GM12878 (cell line): Measurements from ENCODE around the gene EEF1A1. TPM values are rescaled to one million over a fixed set of nuclear protein-coding genes. Genes with fewer than 3 reads are reported as not detected.

Experiments used
- ATAC-seq: fragments of 200-7000 bp; cut with Tn5 transposase; 3 replicates; pipeline ENCODE4 v1.9.1; 2020; ENCODE audit warnings: mild to moderate bottlenecking, moderate library complexity
- BruUV-seq: library from RNA; stranded (reverse); fragments of 400-500 nt; replicated peaks from 2 replicates; lab custom pipeline; 2021; lab: Mats Ljungman, UMichigan
- CTCF ChIA-PET: fragments of 300-600 bp; sonication (Branson Sonifier 250); formaldehyde crosslinking; extraction: SDS; loops from one replicate; lab custom pipeline; 2021; ENCODE audit warnings: inconsistent platforms; lab: Yijun Ruan, JAX
- POLR2A ChIA-PET: fragments of 350-600 bp; formaldehyde crosslinking; extraction: SDS; loops from one replicate; lab custom pipeline; 2021; ENCODE audit warnings: inconsistent platforms; lab: Charles Lee
- RAD21 ChIA-PET: fragments of 300-600 bp; sonication (Branson Sonifier 250); formaldehyde crosslinking; loops from one replicate; lab custom pipeline; 2023; ENCODE audit warnings: antibody characterized with exemption; ENCODE audit not compliant: unreplicated experiment; lab: Charles Lee
- SMC1A ChIA-PET: fragments of 300-600 bp; sonication (Branson Sonifier 250); formaldehyde crosslinking; loops from one replicate; lab custom pipeline; 2023; ENCODE audit not compliant: unreplicated experiment, uncharacterized antibody; lab: Charles Lee
- DNase-seq: peaks from one replicate; pipeline ENCODE4 v3.0.0-alpha.2; 2011; ENCODE audit warnings: low read depth, low spot score
- FAIRE-seq: peaks from 3 replicates; lab custom pipeline; 2011; peaks lifted over from hg19 to GRCh38; lab: Jason Lieb, UNC
- H2AFZ ChIP-seq: 2 replicates; pipeline ENCODE4 v1.6.0; 2011; ENCODE audit warnings: low read depth, low read length, control low read depth; ENCODE audit not compliant: control insufficient read depth
- H3K27ac ChIP-seq: 2 replicates; pipeline ENCODE4 v1.5.1; 2011; ENCODE audit warnings: control low read depth; ENCODE audit not compliant: control insufficient read depth, insufficient read depth
- H3K27me3 ChIP-seq, 2 experiments: replicated peaks in 1 of 2; 2 replicates each; pipeline versions ENCODE4 v1.6.0 to v1.6.1; 2011; ENCODE audit warnings: low read length in 1 of 2; ENCODE audit not compliant: control insufficient read depth in 2 of 2, insufficient read depth in 2 of 2
- H3K36me3 ChIP-seq, 2 experiments: 2 replicates each; pipeline ENCODE4 v1.5.1; 2011; ENCODE audit warnings: low read length in 1 of 2; ENCODE audit not compliant: control insufficient read depth in 2 of 2, insufficient read depth in 2 of 2
- H3K4me1 ChIP-seq: 2 replicates; pipeline ENCODE4 v1.6.1; 2011; ENCODE audit warnings: mild to moderate bottlenecking, low read length, moderate library complexity, mixed read lengths; ENCODE audit not compliant: control insufficient read depth, insufficient read depth
- H3K4me2 ChIP-seq: 2 replicates; pipeline ENCODE4 v1.6.0; 2011; ENCODE audit warnings: control low read depth; ENCODE audit not compliant: control insufficient read depth, insufficient read depth
- H3K4me3 ChIP-seq: fragments of 200-600 bp; sonication (generic); 2 replicates; pipeline ENCODE4 v1.5.1; 2016
- H3K79me2 ChIP-seq: 2 replicates; pipeline ENCODE4 v1.6.0; 2011; ENCODE audit warnings: low read length; ENCODE audit not compliant: control insufficient read depth, insufficient read depth
- H3K9ac ChIP-seq: 2 replicates; pipeline ENCODE4 v1.8.0; 2011; ENCODE audit warnings: low read length, control low read depth, mixed read lengths; ENCODE audit not compliant: control insufficient read depth, insufficient read depth
- H3K9me3 ChIP-seq: replicated peaks from 3 replicates; pipeline ENCODE4 v1.5.1; 2011; ENCODE audit warnings: mild to moderate bottlenecking, low read length; ENCODE audit not compliant: control insufficient read depth, insufficient read depth
- H4K20me1 ChIP-seq: 2 replicates; pipeline ENCODE4 v1.6.0; 2011; ENCODE audit not compliant: control insufficient read depth, insufficient read depth
- ASH2L ChIP-seq: fragments of 300-600, 200-600 bp; sonication (generic); IDR thresholded peaks from 2 replicates; pipeline ENCODE4 v1.6.1; 2017; ENCODE audit warnings: low read depth, mild to moderate bottlenecking, borderline replicate concordance
- IKZF2 ChIP-seq, 2 experiments: fragments of 450-650 bp; IDR thresholded peaks; 2 replicates each; pipeline ENCODE4 v1.6.1; 2017; ENCODE audit warnings: mild to moderate bottlenecking in 2 of 2, moderate library complexity in 2 of 2
- IRF5 ChIP-seq: fragments of 450-650 bp; IDR thresholded peaks from 2 replicates; pipeline ENCODE4 v1.6.1; 2017; ENCODE audit warnings: borderline replicate concordance
- KLF5 ChIP-seq: fragments of 450-650 bp; IDR thresholded peaks from 2 replicates; pipeline ENCODE4 v1.6.1; 2014; ENCODE audit warnings: mild to moderate bottlenecking; ENCODE audit not compliant: partially characterized antibody
- PAX5 ChIP-seq: IDR thresholded peaks from 2 replicates; pipeline ENCODE4 v1.6.1; 2011; ENCODE audit warnings: low read depth, low read length, borderline replicate concordance
- PKNOX1 ChIP-seq: fragments of 450-650 bp; IDR thresholded peaks from 2 replicates; pipeline ENCODE4 v1.6.1; 2016; ENCODE audit warnings: mild to moderate bottlenecking
- RFX5 ChIP-seq: IDR thresholded peaks from 2 replicates; pipeline ENCODE4 v1.6.1; 2011; ENCODE audit warnings: low read depth, low read length, improper control_type of control experiment
- SIN3A ChIP-seq: IDR thresholded peaks from 2 replicates; pipeline ENCODE4 v1.6.1; 2012; ENCODE audit warnings: low read depth, low read length, improper control_type of control experiment
- SREBF1 ChIP-seq: IDR thresholded peaks from 2 replicates; pipeline ENCODE4 v1.6.1; 2012; ENCODE audit warnings: mild to moderate bottlenecking, low read length
- ZBTB40 ChIP-seq: fragments of 450-650 bp; IDR thresholded peaks from 2 replicates; pipeline ENCODE4 v1.6.1; 2016; ENCODE audit warnings: mild to moderate bottlenecking, moderate library complexity, borderline replicate concordance
- WGBS: methylation state at CpG from one replicate; pipeline ENCODE4 v1.1.6; 2016; ENCODE audit warnings: low lambda C conversion rate; ENCODE audit not compliant: insufficient replicate concordance, insufficient coverage; ENCODE audit errors: missing lambda C conversion rate; 5-methylcytosine and 5-hydroxymethylcytosine counted together
- in situ Hi-C: fragments of 300-500 bp; cut with MboI; formaldehyde crosslinking; loops from 9 replicates; pipeline ENCODE4 v1.14.3; 2018; ENCODE audit warnings: mixed read lengths
- intact Hi-C: fragments of 100-400 bp; cut with micrococcal nuclease; formaldehyde crosslinking; loops from one replicate; pipeline ENCODE4 v1.14.2; 2022; ENCODE audit not compliant: unreplicated experiment
- polyA plus RNA-seq, 11 experiments: library from polyadenylated mRNA; depleted of rRNA in 4 of 11; unstranded in 6 of 11; stranded (reverse) in 5 of 11; fragments of >200 nt; fragmentation: Nextera tagmentation in 4 of 11; fragmentation: Illumina TruSeq in 1 of 11; extraction: Ambion mirVana in 4 of 11; extraction: Trizol in 1 of 11; gene quantifications; 1 replicate in 1 of 11; 2 replicates in 10 of 11; pipeline versions ENCODE4 v1.2.1 to v1.2.3, GENCODE V29; 2011 to 2016; ENCODE audit warnings: inconsistent platforms in 2 of 11, missing spikeins in 2 of 11, low read depth in 1 of 11
- total RNA-seq, 4 experiments: library from RNA; depleted of rRNA in 3 of 4; stranded (reverse); fragments of >200 nt in 3 of 4; fragmentation: Illumina TruSeq in 1 of 4; extraction: Trizol in 1 of 4; gene quantifications; 2 replicates each; pipeline versions ENCODE4 v1.2.1 to v1.2.3, GENCODE V29; 2013 to 2021
- TF ChIP-seq, protein P1 (sequence below): fragments of 450-650 bp; formaldehyde crosslinking; IDR thresholded peaks from 2 replicates; pipeline ENCODE4 v1.4.0; 2022; ENCODE audit warnings: mild to moderate bottlenecking, moderate library complexity
- TF ChIP-seq, protein P2 (sequence below): IDR thresholded peaks from 2 replicates; pipeline ENCODE4 v1.6.1; 2012; ENCODE audit warnings: low read depth, low read length, improper control_type of control experiment

The EEF1A1 gene
- total and polyA plus RNA-seq, 10 of the 15 experiments (the other 5 are each of a cell fraction or from before 2014, with no cell fraction given) = 4,214 to 18,090 (median 14,132) TPM

DNA sequence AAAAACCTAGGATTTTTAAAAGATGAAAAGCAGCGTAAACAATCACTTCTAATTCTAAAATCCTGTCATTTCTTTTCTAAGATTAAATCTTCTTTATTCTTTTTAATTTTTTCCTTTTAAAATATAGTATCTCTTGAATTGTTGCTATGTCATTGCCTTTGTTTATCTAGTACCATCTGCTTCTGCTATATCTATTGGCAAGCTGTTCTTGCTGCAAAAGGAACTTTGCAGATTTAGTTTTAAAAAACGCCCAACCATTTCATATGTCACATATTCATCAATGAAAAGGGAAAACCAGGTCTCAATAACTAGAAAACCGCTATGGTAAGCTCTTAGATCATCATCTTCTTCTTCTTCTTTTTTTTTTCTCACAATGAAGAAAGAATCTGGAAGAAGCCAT lies 11.5 kb upstream of the EEF1A1 start:
- DNase-seq (no peak), FAIRE-seq (no peak), ATAC-seq (no peak)
- Histone ChIP-seq H3K79me2 (no peaks in the 10 kb centered on the region), H3K27ac (no peak overlapping the region), H2AFZ (no peak overlapping the region), H3K9ac (no peak overlapping the region), H3K4me1 (no peaks in the 10 kb centered on the region), H3K36me3 (no peaks in the 10 kb centered on the region), H4K20me1 (no peaks in the 10 kb centered on the region), H3K9me3 (no peaks in the 10 kb centered on the region), H3K27me3 (no peaks in the 10 kb centered on the region), H3K4me2 (no peak overlapping the region), H3K4me3 (no peak overlapping the region)
- ChIA-PET SMC1A (interaction anchor here (1.0 to 1.7 kb wide), 2 partner anchors 11 to 78 kb away, joined by 4 to 7 read pairs; no protein-coding TSS in a partner anchor), POLR2A (interaction anchor here (0.7 to 3.3 kb wide), 4 partner anchors 10 to 51 kb away, joined by 4 to 24 read pairs (median 6); partner anchors contain the start of gene EEF1A1), RAD21 (interaction anchor here (1.6 kb wide), 2 partner anchors 8 to 16 kb away, joined by 4 to 5 read pairs; no protein-coding TSS in a partner anchor), CTCF (interaction anchor here (0.6 to 2.5 kb wide), 3 partner anchors 10 to 78 kb away, joined by 3 to 12 read pairs (median 4); no protein-coding TSS in a partner anchor)
- in situ Hi-C loops = no loop called here
- whole genome bisulfite sequencing = 74% methylated on average over 3 of the region's 3 CpGs
- no TSS peak for BruUV-seq
- intact Hi-C loops = no loop called here
- TF ChIP-seq SREBF1 = no peak
- TF ChIP-seq PKNOX1 = no peak
- no peak for TF ChIP-seq IKZF2 (IDR thresholded peaks at IDR 0.05)
- TF ChIP-seq ZBTB40 = no peak
- no peak for TF ChIP-seq KLF5
- TF ChIP-seq ASH2L = no peak
- no peak for TF ChIP-seq SIN3A
- TF ChIP-seq, protein P1, sequence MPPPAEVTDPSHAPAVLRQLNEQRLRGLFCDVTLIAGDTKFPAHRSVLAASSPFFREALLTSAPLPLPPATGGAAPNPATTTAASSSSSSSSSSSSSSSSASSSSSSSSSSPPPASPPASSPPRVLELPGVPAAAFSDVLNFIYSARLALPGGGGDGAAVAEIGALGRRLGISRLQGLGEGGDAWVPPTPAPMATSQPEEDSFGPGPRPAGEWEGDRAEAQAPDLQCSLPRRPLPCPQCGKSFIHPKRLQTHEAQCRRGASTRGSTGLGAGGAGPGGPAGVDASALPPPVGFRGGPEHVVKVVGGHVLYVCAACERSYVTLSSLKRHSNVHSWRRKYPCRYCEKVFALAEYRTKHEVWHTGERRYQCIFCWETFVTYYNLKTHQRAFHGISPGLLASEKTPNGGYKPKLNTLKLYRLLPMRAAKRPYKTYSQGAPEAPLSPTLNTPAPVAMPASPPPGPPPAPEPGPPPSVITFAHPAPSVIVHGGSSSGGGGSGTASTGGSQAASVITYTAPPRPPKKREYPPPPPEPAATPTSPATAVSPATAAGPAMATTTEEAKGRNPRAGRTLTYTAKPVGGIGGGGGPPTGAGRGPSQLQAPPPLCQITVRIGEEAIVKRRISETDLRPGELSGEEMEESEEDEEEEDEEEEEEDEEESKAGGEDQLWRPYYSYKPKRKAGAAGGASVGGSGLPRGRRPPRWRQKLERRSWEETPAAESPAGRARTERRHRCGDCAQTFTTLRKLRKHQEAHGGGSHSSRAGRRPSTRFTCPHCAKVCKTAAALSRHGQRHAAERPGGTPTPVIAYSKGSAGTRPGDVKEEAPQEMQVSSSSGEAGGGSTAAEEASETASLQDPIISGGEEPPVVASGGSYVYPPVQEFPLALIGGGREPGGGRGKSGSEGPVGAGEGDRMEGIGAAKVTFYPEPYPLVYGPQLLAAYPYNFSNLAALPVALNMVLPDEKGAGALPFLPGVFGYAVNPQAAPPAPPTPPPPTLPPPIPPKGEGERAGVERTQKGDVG (CRISPR knock-in tag) = no peak
- TF ChIP-seq PAX5 = no peak
- TF ChIP-seq, protein P2, sequence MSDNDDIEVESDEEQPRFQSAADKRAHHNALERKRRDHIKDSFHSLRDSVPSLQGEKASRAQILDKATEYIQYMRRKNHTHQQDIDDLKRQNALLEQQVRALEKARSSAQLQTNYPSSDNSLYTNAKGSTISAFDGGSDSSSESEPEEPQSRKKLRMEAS = no peak
- no peak for TF ChIP-seq IRF5
- TF ChIP-seq RFX5 = no peak
